A673 (cell line): ENCODE results near the gene UQCRFS1. TPM values are rescaled to one million over a fixed set of nuclear protein-coding genes. Genes with fewer than 3 reads are reported as not detected.
"Not testable (repeated sequence)": the region's sequence is repeated elsewhere in the genome, so short reads cannot be mapped to it uniquely, and the experiment has no call there.

Experiments
- BruUV-seq: library from RNA; stranded (reverse); fragments of 400-500 nt; replicated peaks from 2 replicates; lab custom pipeline; 2021; lab: Mats Ljungman, UMichigan
- CTCF ChIA-PET: fragments of 300-600 bp; sonication (Branson Sonifier 250); formaldehyde crosslinking; loops from one replicate; lab custom pipeline; 2022; ENCODE audit warnings: antibody characterized with exemption; lab: Charles Lee
- POLR2A ChIA-PET: fragments of 300-600 bp; sonication (Branson Sonifier 250); formaldehyde crosslinking; loops from one replicate; lab custom pipeline; 2022; ENCODE audit warnings: antibody characterized with exemption; ENCODE audit not compliant: low non-redundant PET; lab: Charles Lee
- DNase-seq: peaks from one replicate; pipeline ENCODE4 v3.0.0-alpha.2; 2015; ENCODE audit warnings: low spot score
- H3K27ac ChIP-seq: fragments of 200-600 bp; sonication (generic); 2 replicates; pipeline ENCODE4 v1.5.1; 2016; ENCODE audit warnings: mixed run types, low read depth, mild to moderate bottlenecking, mixed read lengths, antibody characterized with exemption, low read length; ENCODE audit not compliant: poor library complexity, severe bottlenecking
- H3K27me3 ChIP-seq: fragments of 200-600 bp; sonication (generic); replicated peaks from 2 replicates; pipeline ENCODE4 v1.6.1; 2017; ENCODE audit warnings: mixed run types, low read depth, mild to moderate bottlenecking, mixed read lengths, antibody characterized with exemption, low read length; ENCODE audit not compliant: insufficient read depth, poor library complexity
- H3K36me3 ChIP-seq: fragments of 200-600 bp; sonication (generic); 2 replicates; pipeline ENCODE4 v1.6.1; 2016; ENCODE audit warnings: mixed run types, mild to moderate bottlenecking, mixed read lengths, antibody characterized with exemption, low read length; ENCODE audit not compliant: insufficient read depth, poor library complexity, severe bottlenecking
- H3K4me1 ChIP-seq: fragments of 200-600 bp; sonication (generic); 2 replicates; pipeline ENCODE4 v1.6.1; 2017; ENCODE audit warnings: mixed run types, mild to moderate bottlenecking, mixed read lengths, antibody characterized with exemption, low read length; ENCODE audit not compliant: insufficient read depth, poor library complexity, severe bottlenecking
- H3K4me3 ChIP-seq: fragments of 200-600 bp; sonication (generic); 2 replicates; pipeline ENCODE4 v1.5.1; 2016; ENCODE audit warnings: low read depth, mixed run types, mild to moderate bottlenecking, mixed read lengths, low read length; ENCODE audit not compliant: poor library complexity, severe bottlenecking
- H3K9me3 ChIP-seq: fragments of 200-600 bp; sonication (generic); 2 replicates; pipeline ENCODE4 v1.6.1; 2016; ENCODE audit warnings: mixed run types, low read depth, mild to moderate bottlenecking, mixed read lengths, antibody characterized with exemption, low read length; ENCODE audit not compliant: poor library complexity, severe bottlenecking
- CTCF ChIP-seq: fragments of 300-800, 200-600 bp; sonication (generic); conservative IDR thresholded peaks from 2 replicates; pipeline ENCODE4 v1.5.1; 2017; ENCODE audit warnings: low read depth, mild to moderate bottlenecking, antibody characterized with exemption, low read length, moderate library complexity, mixed read lengths
- EZH2 ChIP-seq: fragments of 200-600 bp; sonication (generic); IDR thresholded peaks from 2 replicates; pipeline ENCODE4 v1.6.1; 2017; ENCODE audit warnings: borderline replicate concordance, low read depth, mild to moderate bottlenecking, mixed read lengths, antibody characterized with exemption, low read length; ENCODE audit not compliant: poor library complexity, severe bottlenecking
- intact Hi-C: fragments of 100-400 bp; cut with micrococcal nuclease; formaldehyde crosslinking; loops from one replicate; pipeline ENCODE4 v1.10.0; 2022; ENCODE audit not compliant: unreplicated experiment
- total RNA-seq: library from RNA; stranded (reverse); gene quantifications from 2 replicates; pipeline ENCODE4 v1.2.3, GENCODE V29; 2021

Gene UQCRFS1
- total RNA-seq, 1 experiment from 2014 or later: 47.3 TPM

DNA sequence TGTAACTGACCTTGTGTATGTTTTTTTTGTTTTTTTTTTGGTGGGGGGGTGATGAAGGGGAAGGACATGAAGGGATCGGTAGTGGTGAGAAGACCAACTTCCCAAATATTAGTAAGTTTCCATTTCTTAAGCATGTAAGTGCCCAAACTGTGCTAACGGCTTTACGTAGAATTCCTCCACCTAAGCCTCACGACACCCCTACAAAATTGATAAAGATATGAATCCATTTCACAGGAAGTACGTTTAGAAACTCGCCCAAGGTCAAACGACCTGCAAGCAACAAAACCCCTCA, 649 bp downstream of the UQCRFS1 start:
- peak overlapping the region; percentile 90 for H3K27ac ChIP-seq
- intact Hi-C loops: no loop called here
- H3K4me1 ChIP-seq: no peaks in the 10 kb centered on the region
- BruUV-seq: no TSS peak
- H3K9me3 ChIP-seq: peaks cover 8% of the 10 kb centered on the region
- CTCF ChIA-PET: no interaction called here
- H3K4me3 ChIP-seq: peak overlapping the region; percentile 69
- DNase-seq: no peak
- H3K36me3 ChIP-seq: peaks cover 16% of the 10 kb centered on the region
- POLR2A ChIA-PET: no interaction called here
- TF ChIP-seq EZH2: no peak
- TF ChIP-seq CTCF: no peak
- no peaks in the 10 kb centered on the region for H3K27me3 ChIP-seq

GRCh38 chr19:29211562-29212355, 1.2 kb downstream of the UQCRFS1 start:
- Histone ChIP-seq H3K27me3 (no peaks in the 10 kb centered on the region), H3K27ac (peak overlapping the region; percentile 90), H3K4me3 (peak overlapping the region; percentile 69), H3K36me3 (peaks cover 22% of the 10 kb centered on the region), H3K9me3 (peaks cover 8% of the 10 kb centered on the region), H3K4me1 (no peaks in the 10 kb centered on the region)
- CTCF ChIA-PET: no interaction called here
- BruUV-seq: TSS peak; percentile 59
- DNase-seq: peak; percentile 12
- POLR2A ChIA-PET: no interaction called here
- intact Hi-C loops: no loop called here
- TF ChIP-seq EZH2: no peak

DNA sequence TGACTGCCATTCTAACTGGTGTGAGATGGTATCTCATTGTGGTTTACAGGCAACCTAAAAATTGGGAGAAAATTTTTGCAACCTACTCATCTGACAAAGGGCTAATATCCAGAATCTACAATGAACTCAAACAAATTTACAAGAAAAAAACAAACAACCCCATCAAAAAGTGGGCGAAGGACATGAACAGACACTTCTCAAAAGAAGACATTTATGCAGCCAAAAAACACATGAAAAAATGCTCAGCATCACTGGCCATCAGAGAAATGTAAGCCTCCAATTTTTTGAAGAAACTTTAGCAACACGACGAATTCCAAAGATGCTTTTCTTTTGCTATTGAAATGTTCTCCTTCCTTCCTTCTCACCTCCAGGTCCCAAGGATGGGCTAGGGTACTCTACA, 1.9 kb downstream of the UQCRFS1 start:
- H3K4me3 ChIP-seq: peak overlapping the region; percentile 69
- peaks cover 29% of the 10 kb centered on the region for H3K36me3 ChIP-seq
- H3K4me1 ChIP-seq, H3K9me3 ChIP-seq, H3K27ac ChIP-seq, DNase-seq, intact Hi-C loops, CTCF ChIA-PET, BruUV-seq, H3K27me3 ChIP-seq, POLR2A ChIA-PET: not testable (repeated sequence)

GRCh38 chr19:29210502-29210901, 2.4 kb downstream of the UQCRFS1 start:
- BruUV-seq, DNase-seq, H3K4me1 ChIP-seq, CTCF ChIA-PET, H3K4me3 ChIP-seq, intact Hi-C loops, H3K27ac ChIP-seq, H3K27me3 ChIP-seq, POLR2A ChIA-PET, H3K9me3 ChIP-seq: not testable (repeated sequence)
- peaks cover 34% of the 10 kb centered on the region for H3K36me3 ChIP-seq

DNA sequence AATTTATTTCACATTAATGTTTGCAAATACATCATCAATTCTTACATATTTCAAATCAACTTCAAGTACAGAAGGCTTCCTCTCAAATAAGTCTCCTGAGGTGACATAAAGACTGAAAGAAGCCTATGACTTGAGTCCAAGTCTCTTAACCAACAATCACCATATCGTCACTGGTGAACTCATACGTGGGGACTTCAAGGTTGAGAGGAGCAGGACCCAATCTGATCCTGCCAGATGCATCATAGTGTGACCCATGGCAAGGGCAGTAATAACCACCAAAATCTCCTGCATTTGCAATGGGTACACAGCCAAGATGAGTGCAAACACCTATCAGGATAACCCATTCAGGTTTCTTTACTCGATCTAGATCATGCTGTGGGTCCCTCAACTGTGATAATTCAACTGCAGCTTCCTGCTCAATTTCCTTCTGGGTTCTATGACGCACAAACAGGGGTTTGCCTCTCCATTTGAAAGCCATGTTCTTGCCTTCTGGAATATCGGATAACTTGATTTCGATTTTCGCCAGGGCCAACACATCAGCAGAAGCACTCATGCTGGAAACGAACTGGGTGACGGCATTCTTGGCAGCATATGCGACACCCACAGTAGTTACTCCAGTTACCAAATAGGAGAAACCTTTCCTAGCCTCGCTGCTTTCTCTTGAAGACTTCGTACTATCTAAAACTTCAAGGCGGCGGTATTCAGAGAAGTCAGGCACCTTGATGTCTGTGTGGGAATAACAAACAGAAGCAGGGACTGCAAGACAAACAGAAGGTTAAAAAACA, 5.4 kb downstream of the UQCRFS1 start:
- H3K27me3 ChIP-seq, H3K9me3 ChIP-seq, BruUV-seq, H3K27ac ChIP-seq, intact Hi-C loops, CTCF ChIA-PET, POLR2A ChIA-PET, H3K4me1 ChIP-seq, DNase-seq, H3K4me3 ChIP-seq: not testable (repeated sequence)
- H3K36me3 ChIP-seq: peaks cover 35% of the 10 kb centered on the region
